Hematopoietic multipotent progenitor cell treated with erythropoietin and hydrocortisone succinate and interleukin-3 and kit ligand, for 4 days (in vitro differentiated cells): Measurements from ENCODE around the gene TUT4.

Source experiments
- DNase-seq: peaks from one replicate; pipeline ENCODE4 v3.0.0-alpha.2; 2015

The TUT4 gene

GRCh38 chr1:52572387-52572786 is 19.5 kb upstream of the TUT4 start:
- no peak for DNase-seq

GRCh38 chr1:52571783-52572182 is 18.9 kb upstream of the TUT4 start:
- DNase-seq, result peak; percentile 28

DNA sequence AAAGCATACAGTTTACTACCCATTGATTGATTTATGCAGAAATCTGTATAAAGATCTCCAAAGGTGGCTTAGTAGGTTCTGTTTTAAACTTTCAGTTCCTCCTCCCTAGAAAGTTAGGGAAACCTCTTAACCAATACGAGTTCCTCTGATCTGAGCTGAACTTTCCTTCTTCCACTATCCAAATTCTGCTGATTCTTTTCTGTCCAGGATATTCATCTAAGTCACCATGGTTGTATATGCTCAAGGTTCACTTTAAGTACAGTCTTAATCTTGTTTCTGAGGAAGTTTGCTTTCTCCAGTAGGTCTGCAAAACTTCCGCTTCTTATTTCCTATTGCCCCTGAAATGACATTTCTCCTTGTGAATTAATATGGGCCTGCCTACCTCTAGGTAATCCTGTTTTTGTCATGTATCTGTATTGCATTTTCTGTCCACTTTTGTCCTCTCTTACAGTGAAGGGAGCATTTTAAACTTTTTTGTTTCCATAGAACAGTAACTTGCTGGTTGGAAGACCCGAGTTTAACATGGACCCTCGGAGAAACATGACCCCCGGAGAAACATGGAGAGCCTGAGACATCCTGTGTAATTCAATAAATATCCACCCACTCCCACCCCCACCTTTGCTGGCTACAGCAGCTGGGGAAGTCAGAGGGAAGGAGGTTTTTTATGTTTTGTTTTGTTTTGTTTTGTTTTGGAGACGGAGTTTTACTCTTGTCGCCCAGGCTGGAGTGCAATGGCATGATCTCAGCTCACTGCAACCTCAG is 16.7 kb upstream of the TUT4 start:
- DNase-seq, result peak; percentile 56

DNA sequence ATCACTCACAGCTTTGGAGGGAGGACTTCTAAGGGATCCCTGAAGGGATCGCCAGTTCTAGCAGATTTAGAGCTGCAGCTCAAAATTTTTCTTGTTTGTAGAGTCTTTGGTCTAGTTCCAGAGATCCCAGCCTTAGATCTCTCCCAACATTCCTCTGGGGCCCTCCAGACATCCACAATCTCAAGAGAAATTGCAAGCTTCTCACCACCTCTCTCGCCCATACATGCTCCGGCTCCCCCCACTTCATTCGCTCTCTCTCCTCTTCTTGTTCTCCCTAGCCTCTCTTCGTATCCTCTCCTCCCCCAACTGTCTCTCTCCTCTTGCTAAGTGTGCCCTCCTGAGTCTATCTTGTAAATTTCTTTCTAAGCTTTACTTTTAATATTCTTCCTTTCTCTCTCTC is 15.1 kb upstream of the TUT4 start:
- peak; percentile 47 for DNase-seq

GRCh38 chr1:52562766-52563165 is 9.9 kb upstream of the TUT4 start:
- DNase-seq, result peak; percentile 25

DNA sequence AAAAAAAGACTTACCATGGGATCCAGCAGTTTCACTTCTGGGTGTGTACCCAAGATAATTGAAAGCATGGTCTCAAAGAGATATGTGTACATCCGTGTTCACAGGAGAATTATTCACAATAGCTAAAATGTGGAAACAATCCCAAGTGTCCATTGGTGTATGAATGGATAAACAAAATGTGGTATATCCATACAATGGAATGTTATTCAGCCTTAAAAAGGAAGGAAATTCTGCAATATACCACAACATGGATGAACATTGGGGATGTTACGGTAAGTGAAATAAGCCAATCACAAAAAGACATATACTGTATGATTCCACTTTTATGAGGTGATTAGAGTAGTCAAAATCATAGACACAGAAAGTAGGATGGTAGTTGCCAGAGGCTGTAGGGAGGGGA is 7.0 kb upstream of the TUT4 start:
- DNase-seq, result no peak

GRCh38 chr1:52558941-52559340 is 6.0 kb upstream of the TUT4 start:
- DNase-seq, result no peak

GRCh38 chr1:52556641-52557360 is 3.9 kb upstream of the TUT4 start:
- no peak for DNase-seq

DNA sequence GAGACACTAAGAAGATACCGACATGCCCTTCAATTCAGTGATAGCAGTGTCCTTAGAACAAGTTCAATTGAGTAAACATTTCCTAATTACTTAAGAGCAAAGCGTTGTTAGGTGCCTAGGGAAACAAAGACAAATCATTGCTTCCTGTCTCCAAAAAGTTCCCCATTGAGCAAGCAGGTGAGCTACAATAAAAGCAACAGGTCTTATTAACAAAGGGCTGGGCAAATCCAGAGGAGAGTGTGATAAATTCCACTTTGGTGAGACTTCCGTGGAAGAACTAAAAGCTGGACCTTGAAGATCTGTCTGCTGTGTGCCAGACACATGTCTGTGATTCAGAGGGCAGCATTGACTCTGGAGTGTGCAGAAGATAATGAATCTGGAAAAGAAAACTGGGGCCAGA is 1.9 kb upstream of the TUT4 start:
- DNase-seq, result no peak

GRCh38 chr1:52554267-52554640 is 1.4 kb upstream of the TUT4 start:
- no peak for DNase-seq

GRCh38 chr1:52553362-52554266 is 722 bp upstream of the TUT4 start:
- DNase-seq, result peak; percentile 95

DNA sequence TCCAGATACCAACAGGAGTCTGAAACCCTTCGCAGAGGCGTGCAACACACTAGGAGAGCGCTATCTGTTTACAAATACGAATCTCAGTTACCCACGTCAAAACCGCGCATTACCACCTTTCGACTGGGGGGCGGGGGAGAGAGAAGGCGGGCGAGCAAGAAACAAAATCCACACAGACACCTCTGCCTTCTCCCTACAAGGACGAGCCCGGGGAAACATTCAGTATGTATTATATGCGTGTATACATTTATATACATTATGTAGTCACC is 722 bp downstream of the TUT4 start:
- DNase-seq, result peak; percentile 64

DNA sequence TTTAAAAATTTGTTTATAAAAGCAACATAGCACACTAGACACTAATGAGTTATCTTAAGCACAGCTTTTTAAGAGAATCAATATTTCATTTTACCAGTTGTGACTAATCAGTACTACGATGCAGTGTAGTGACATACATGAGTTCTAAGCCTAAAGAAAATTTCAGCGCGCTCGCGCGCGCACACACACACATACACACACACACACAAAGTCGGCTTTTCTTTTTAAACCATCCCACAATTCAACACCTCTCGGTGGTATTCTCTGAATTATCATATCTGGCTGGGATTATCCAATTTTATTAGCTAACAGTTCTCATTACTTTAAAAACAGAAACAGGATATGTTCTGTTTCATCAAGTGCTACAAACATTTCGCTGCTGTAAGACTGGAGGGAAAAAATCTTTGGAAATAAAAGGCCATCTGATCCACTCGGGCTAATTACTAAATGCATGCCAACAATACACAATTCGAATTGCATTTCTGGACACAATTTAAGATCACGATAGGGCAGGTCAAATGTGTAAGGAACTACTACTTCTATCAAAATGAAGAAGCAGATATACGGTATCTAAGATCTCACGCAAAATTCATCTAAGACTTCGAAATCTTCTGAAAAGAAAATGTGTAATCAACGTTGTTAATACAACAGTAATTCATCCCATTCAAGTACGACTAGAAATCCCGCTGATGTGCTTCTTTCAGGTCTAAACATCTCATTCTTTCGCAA is 1.2 kb downstream of the TUT4 start:
- DNase-seq, result peak; percentile 65

DNA sequence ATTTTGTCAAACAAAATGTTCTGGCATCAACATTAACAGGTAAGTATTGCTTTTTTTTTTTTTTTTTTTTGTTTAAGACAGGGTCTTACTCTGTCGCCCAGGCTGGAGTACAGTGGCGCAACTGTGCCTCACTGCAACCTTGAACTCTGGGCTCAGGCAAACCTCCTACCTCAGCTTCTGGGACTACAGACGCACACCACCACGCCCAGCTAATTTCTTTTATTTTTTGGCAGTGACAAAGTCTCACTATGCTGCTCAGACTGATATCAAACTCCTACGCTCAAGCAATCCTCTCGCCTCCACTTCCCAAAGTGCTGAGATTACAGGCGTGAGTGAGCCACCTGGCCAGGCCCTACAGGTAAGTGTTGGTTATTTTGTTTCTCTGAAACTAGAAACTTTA is 2.4 kb downstream of the TUT4 start:
- DNase-seq, result no peak

GRCh38 chr1:52549267-52549666 is 3.6 kb downstream of the TUT4 start:
- DNase-seq, result no peak

DNA sequence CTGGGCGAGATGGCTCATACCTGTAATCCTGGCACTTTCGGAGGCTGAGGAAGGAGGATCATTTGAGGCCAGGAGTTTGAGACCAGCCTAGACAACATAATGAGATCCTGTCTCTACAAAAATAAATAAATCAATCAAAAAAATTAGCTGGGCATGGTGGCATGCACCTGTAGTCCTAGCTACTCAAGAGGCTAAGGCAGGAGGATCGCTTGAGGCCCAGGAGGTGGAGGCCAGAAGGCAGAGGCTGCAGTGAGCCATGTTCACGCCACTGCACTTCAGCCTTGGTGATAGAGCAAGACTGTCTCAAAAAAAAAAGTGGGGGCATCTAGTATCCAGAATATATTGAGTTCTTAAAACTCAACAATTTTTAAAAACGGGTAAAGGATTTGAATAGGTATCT is 6.0 kb downstream of the TUT4 start:
- no peak for DNase-seq

DNA sequence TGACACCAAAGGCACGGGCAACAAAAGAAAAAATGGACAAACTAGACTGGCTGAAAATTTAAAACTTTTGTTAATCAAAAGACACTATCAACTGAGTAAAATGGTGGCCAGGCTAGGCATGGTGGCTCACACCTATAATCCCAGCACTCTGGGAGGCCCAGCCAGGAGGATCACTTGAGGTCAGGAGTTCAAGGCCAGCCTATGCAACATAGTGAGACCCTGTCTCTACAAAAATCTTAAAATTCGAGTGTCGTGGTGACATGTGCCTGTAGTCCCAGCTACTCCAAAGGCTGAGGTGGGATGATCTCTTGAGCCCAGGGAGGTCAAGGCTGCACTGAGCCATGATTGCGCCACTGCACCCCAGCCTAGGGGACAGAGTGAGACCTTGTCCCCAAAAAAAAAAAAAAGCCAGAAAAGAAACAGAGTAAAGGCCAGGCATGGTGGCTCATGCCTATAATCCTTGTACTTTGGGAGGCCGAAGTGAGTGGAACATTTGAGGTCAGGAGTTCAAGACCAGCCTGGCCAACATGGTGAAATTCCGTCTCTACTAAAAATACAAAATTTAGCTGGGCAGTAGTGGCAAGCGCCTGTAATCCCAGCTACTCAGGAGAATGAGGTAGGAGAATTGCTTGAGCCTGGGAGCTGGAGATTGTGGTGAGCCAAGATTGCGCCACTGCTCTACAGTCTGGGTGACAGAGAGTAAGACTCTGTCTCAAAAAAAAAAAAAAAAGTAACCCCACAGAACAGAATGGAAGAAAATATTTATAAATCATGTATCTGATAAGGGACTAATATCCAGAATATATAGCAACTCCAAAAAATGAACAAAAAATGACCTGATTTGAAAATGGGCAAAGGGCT is 8.0 kb downstream of the TUT4 start:
- DNase-seq, result peak; percentile 36

DNA sequence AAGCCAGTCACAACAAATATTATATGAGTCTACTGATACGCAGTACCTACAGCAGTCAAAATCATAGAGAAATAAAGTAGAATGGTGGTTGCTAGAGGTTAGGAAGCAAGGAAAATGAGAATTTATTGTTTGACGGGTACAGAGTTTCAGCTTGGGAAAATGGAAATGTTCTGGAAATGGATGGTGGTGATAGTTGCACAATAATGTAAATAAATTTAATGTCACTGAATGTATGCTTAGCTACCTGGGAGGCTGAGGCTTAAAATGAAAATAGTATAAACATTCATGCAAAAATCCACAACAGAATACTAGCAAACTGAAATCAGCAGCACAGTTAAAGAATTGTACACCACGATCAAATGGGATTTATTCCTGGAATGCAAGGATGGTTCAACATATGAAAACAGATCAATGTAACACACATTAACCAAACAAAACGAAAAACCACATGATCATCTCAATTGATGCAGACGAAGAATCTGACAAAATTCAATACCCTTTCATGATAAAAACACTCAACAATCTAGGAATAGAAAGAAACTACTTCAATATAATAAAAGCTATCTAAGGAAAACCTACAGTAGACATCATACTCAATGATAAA is 10.7 kb downstream of the TUT4 start:
- no peak for DNase-seq

DNA sequence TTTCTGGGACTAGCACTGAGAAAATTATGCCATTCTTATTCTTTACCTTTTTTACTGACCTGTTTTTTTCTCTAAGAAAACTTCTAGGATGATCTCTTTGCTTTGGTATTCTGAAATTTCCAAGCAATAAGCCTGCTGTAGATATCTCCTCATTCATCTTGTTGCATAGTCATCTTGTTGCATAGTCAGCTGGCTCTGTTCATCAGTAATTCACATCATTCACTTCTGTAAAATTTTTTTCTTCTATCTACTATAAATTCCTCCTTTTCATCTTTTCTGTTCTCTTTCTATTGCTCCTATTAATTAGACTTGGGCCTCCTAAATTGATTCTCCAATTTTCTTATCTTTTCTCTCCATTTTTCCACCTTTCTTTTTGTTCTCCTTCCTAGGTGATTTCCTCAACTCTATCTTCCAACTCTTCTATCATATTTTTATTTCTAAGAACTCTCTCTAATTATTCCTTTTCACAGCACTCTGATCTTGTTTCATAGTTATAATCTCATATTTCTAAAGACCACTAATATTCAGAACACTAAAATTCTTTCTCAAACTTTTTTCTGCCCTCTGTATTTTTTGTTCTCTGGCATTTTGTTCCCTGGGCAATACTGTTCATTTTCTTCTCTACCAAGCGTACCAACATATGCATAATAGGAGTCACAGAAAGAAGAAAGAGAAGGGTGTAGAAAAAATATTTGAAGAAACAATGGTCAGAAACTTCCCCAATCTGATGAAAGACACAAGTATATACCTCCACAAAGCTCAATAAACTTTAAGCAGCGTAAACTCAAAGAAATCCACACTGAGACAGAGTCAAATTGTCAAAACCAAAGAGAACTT is 17.7 kb downstream of the TUT4 start:
- DNase-seq, result peak; percentile 21

- no peak for DNase-seq
Observed at GRCh38 chr1:52533713-52534112, 19.2 kb downstream of the TUT4 start.
